HG03045 (cell line): Measurements from ENCODE around the gene ZDHHC14.

Experiments
- ATAC-seq: cut with Tn5 transposase; IDR thresholded peaks from one replicate; pipeline ENCODE4 v1.9.1; 2021; ENCODE audit warnings: mild to moderate bottlenecking, moderate library complexity; ENCODE audit not compliant: unreplicated experiment

The ZDHHC14 gene

GRCh38 chr6:157488058-157488457 lies 107.1 kb downstream of the ZDHHC14 start:
- ATAC-seq = no peak

GRCh38 chr6:157488716-157489118 lies 107.7 kb downstream of the ZDHHC14 start:
- ATAC-seq = no peak

- ATAC-seq = no peak
These were observed 109.8 kb downstream of the ZDHHC14 start for GRCh38 chr6:157490611-157491269.

GRCh38 chr6:157491571-157492232 lies 110.7 kb downstream of the ZDHHC14 start:
- no peak for ATAC-seq

GRCh38 chr6:157492249-157492648 lies 111.3 kb downstream of the ZDHHC14 start:
- no peak for ATAC-seq

GRCh38 chr6:157492741-157493140 lies 111.8 kb downstream of the ZDHHC14 start:
- no peak for ATAC-seq

GRCh38 chr6:157493173-157493572 lies 112.2 kb downstream of the ZDHHC14 start:
- no peak for ATAC-seq

- ATAC-seq = no peak
These were observed 112.6 kb downstream of the ZDHHC14 start for GRCh38 chr6:157493576-157493975.

GRCh38 chr6:157494132-157494710 lies 113.2 kb downstream of the ZDHHC14 start:
- no peak for ATAC-seq

GRCh38 chr6:157496534-157497095 lies 115.6 kb downstream of the ZDHHC14 start:
- no peak for ATAC-seq

GRCh38 chr6:157497579-157497978 lies 116.6 kb downstream of the ZDHHC14 start:
- no peak for ATAC-seq

GRCh38 chr6:157498817-157499216 lies 117.8 kb downstream of the ZDHHC14 start:
- no peak for ATAC-seq

- no peak for ATAC-seq
These were observed 119.0 kb downstream of the ZDHHC14 start for GRCh38 chr6:157500022-157500421.

GRCh38 chr6:157503018-157503747 lies 122.2 kb downstream of the ZDHHC14 start:
- ATAC-seq = no peak

GRCh38 chr6:157505912-157506491 lies 125.0 kb downstream of the ZDHHC14 start:
- ATAC-seq = no peak

GRCh38 chr6:157510323-157511188 lies 129.6 kb downstream of the ZDHHC14 start:
- ATAC-seq = no peak

GRCh38 chr6:157511682-157512381 lies 130.8 kb downstream of the ZDHHC14 start:
- ATAC-seq = no peak

- ATAC-seq = no peak
These were observed 131.3 kb downstream of the ZDHHC14 start for GRCh38 chr6:157512382-157512682.

- no peak for ATAC-seq
These were observed 132.1 kb downstream of the ZDHHC14 start for GRCh38 chr6:157513004-157513603.
